K562 (cell line): Measurements from ENCODE around the gene ZP3. TPM values are rescaled to one million over a fixed set of nuclear protein-coding genes. Genes with fewer than 3 reads are reported as not detected.
A peak's percentile ranks its signal among the peaks of the same experiment; 100 is the strongest.

Experiments used
- CBX1 ChIP-seq: sonication (generic); IDR thresholded peaks from 2 replicates; pipeline ENCODE4 v1.6.1; 2016; ENCODE audit warnings: antibody characterized with exemption, low read depth, mild to moderate bottlenecking
- CBX5 ChIP-seq: IDR thresholded peaks from 2 replicates; pipeline ENCODE4 v1.6.1; 2014; ENCODE audit warnings: low read depth, borderline replicate concordance
- CREB1 ChIP-seq, 2 experiments: sonication (generic) in 1 of 2; formaldehyde crosslinking in 1 of 2; IDR thresholded peaks; 2 replicates each; pipeline versions ENCODE4 v1.6.1 to v1.8.0; 2012 to 2022; ENCODE audit warnings: inconsistent platforms in 1 of 2, mild to moderate bottlenecking in 1 of 2, missing genetic modification reagents in 1 of 2, moderate library complexity in 1 of 2
- DMBX1 ChIP-seq: fragments of 250-450 bp; sonication (Bioruptor Pico); IDR thresholded peaks from 2 replicates; pipeline ENCODE4 v1.8.0; 2022; ENCODE audit warnings: inconsistent platforms, mild to moderate bottlenecking, moderate library complexity, borderline replicate concordance
- FOXK2 ChIP-seq, 2 experiments: fragments of 450-650 bp; IDR thresholded peaks in 1 of 2; conservative IDR thresholded peaks in 1 of 2; 2 replicates each; pipeline ENCODE4 v1.6.1; 2016; ENCODE audit warnings: low read depth in 2 of 2, mild to moderate bottlenecking in 1 of 2
- KAT2B ChIP-seq: IDR thresholded peaks from one replicate; pipeline ENCODE4 v1.6.1; 2012; ENCODE audit warnings: low read depth, mild to moderate bottlenecking, control low read depth, inconsistent platforms, low read length, moderate library complexity
- KLF6 ChIP-seq: fragments of 250-450 bp; sonication (Bioruptor Pico); IDR thresholded peaks from 2 replicates; pipeline ENCODE4 v1.4.0; 2020; ENCODE audit warnings: mild to moderate bottlenecking, moderate library complexity, borderline replicate concordance
- MEF2A ChIP-seq: IDR thresholded peaks from 2 replicates; pipeline ENCODE4 v1.6.1; 2011; ENCODE audit warnings: low read depth, mild to moderate bottlenecking, low read length, moderate library complexity; ENCODE audit not compliant: control insufficient read depth
- SMARCA4 ChIP-seq: fragments of 450-650 bp; IDR thresholded peaks from 2 replicates; pipeline ENCODE4 v1.6.1; 2016
- SRSF1 ChIP-seq: fragments of 200-400 bp; formaldehyde crosslinking; IDR thresholded peaks from 2 replicates; pipeline ENCODE4 v1.6.1; 2017; ENCODE audit warnings: mild to moderate bottlenecking, low read depth, low read length, moderate library complexity
- SRSF7 ChIP-seq: fragments of 200-400 bp; formaldehyde crosslinking; optimal IDR thresholded peaks from 2 replicates; pipeline ENCODE3; 2017; ENCODE audit warnings: mild to moderate bottlenecking, low read depth, low read length
- U2AF2 ChIP-seq: fragments of 200-400 bp; formaldehyde crosslinking; optimal IDR thresholded peaks from 2 replicates; pipeline ENCODE3; 2017; ENCODE audit warnings: low read depth, mild to moderate bottlenecking, low read length
- ZNF197 ChIP-seq: fragments of 200-800 bp; sonication (Bioruptor generic); IDR thresholded peaks from 2 replicates; pipeline ENCODE4 v1.6.1; 2016; ENCODE audit warnings: low read depth, missing genetic modification characterization, missing compliant biosample characterization
- ZNF780A ChIP-seq: fragments of 250-450 bp; sonication (Bioruptor Pico); IDR thresholded peaks from 2 replicates; pipeline ENCODE4 v1.5.0; 2021; ENCODE audit warnings: mild to moderate bottlenecking
- polyA plus RNA-seq, 8 experiments: library from polyadenylated mRNA; depleted of rRNA in 4 of 8; stranded (reverse) in 5 of 8; unstranded in 3 of 8; fragments of >200 nt; fragmentation: Nextera tagmentation in 2 of 8; fragmentation: Illumina TruSeq in 1 of 8; extraction: Ambion mirVana in 2 of 8; extraction: Trizol in 1 of 8; gene quantifications; 2 replicates each; pipeline versions ENCODE4 v1.2.1 to v1.2.3, GENCODE V29; 2011 to 2014; ENCODE audit warnings: inconsistent platforms in 1 of 8, missing spikeins in 1 of 8
- total RNA-seq, 7 experiments: library from RNA; depleted of rRNA in 6 of 7; stranded (reverse); fragments of >200 nt in 6 of 7; fragmentation: Illumina TruSeq in 2 of 7; extraction: Trizol in 2 of 7; gene quantifications; 2 replicates each; pipeline versions ENCODE4 v1.2.1 to v1.2.3, GENCODE V29; 2011 to 2021; ENCODE audit warnings: low replicate concordance in 1 of 7
- TF ChIP-seq, protein P1 (sequence below): fragments of 450-650 bp; IDR thresholded peaks from 2 replicates; pipeline ENCODE4 v1.6.1; 2016
- TF ChIP-seq, protein P2 (sequence below): sonication (generic); formaldehyde crosslinking; IDR thresholded peaks from 2 replicates; pipeline ENCODE4 v1.5.0; 2020; ENCODE audit warnings: missing genetic modification reagents
- TF ChIP-seq, protein P3 (sequence below): sonication (generic); formaldehyde crosslinking; IDR thresholded peaks from 2 replicates; pipeline ENCODE4 v1.9.0; 2022; ENCODE audit warnings: mild to moderate bottlenecking, missing genetic modification reagents
- TF ChIP-seq, protein P4 (sequence below): sonication (generic); formaldehyde crosslinking; IDR thresholded peaks from 2 replicates; pipeline ENCODE4 v1.8.0; 2022; ENCODE audit warnings: mild to moderate bottlenecking, missing genetic modification reagents

ZP3 gene
- total and polyA plus RNA-seq, 9 of the 15 experiments (the other 6 are each of a cell fraction or from before 2014, with no cell fraction given), result 1.4 to 3.8 (median 2.4) TPM

DNA sequence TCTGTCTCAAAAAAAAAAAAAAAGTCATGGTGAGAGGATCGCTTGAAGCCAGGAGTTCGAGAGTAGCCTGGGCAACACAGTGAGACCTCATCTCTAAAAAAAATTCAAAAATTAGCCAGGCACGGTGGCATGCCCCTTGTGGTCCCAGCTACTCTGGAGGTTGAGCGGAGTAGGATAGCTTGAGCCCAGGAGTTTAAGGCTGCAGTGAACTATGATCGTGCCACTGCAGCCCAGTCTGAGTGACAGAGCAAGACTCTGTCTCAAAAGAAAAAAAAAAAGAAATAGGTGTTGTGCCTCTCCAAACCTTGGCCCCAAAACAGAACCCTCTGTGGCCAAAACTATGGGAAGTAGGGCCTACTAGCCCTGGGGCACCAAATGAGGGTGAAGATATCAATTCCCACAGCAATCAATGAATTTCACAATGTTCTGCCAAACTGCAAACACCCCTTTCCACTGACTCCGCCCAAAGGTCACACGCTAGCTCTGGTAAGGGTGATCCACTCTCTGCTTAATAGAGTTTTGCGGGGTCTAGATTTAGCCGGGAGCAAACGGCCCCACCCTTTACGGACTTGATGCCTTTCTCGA is 32.1 kb upstream of the ZP3 start (continued):
- TF ChIP-seq CREB1 (IDR thresholded peaks at IDR 0.05), result no peak
- TF ChIP-seq CREB1 (CRISPR knock-in tag; IDR thresholded peaks at IDR 0.05), result no peak
- no peak for TF ChIP-seq CBX1
- TF ChIP-seq SRSF7, result no peak
- TF ChIP-seq ZNF780A (CRISPR knock-in tag), result no peak
- TF ChIP-seq MEF2A, result no peak
- no peak for TF ChIP-seq CBX5
- peak; percentile 92; the same call in 1 of the 2 replicates for TF ChIP-seq KLF6 (CRISPR knock-in tag)
- TF ChIP-seq, protein P1, sequence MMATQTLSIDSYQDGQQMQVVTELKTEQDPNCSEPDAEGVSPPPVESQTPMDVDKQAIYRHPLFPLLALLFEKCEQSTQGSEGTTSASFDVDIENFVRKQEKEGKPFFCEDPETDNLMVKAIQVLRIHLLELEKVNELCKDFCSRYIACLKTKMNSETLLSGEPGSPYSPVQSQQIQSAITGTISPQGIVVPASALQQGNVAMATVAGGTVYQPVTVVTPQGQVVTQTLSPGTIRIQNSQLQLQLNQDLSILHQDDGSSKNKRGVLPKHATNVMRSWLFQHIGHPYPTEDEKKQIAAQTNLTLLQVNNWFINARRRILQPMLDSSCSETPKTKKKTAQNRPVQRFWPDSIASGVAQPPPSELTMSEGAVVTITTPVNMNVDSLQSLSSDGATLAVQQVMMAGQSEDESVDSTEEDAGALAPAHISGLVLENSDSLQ, result peak; percentile 82
- no peak for TF ChIP-seq SRSF1
- TF ChIP-seq, protein P2, sequence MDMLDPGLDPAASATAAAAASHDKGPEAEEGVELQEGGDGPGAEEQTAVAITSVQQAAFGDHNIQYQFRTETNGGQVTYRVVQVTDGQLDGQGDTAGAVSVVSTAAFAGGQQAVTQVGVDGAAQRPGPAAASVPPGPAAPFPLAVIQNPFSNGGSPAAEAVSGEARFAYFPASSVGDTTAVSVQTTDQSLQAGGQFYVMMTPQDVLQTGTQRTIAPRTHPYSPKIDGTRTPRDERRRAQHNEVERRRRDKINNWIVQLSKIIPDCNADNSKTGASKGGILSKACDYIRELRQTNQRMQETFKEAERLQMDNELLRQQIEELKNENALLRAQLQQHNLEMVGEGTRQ (CRISPR knock-in tag), result no peak
- TF ChIP-seq ZNF197 (CRISPR knock-in tag), result no peak
- TF ChIP-seq FOXK2 (conservative IDR thresholded peaks at IDR 0.05 in 1 of 2, IDR thresholded peaks at IDR 0.05 in 1 of 2; ENCODE audit: low read depth in 2 of 2), result peak in 1 of 2 experiments; percentile 14; a peak in 1 of 4 replicates
- TF ChIP-seq DMBX1 (CRISPR knock-in tag), result 0 out of 2 replicates have a peak, but pooled peaks have one; percentile 9
- TF ChIP-seq, protein P3, sequence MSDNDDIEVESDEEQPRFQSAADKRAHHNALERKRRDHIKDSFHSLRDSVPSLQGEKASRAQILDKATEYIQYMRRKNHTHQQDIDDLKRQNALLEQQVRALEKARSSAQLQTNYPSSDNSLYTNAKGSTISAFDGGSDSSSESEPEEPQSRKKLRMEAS (CRISPR knock-in tag), result no peak
- TF ChIP-seq U2AF2, result no peak
- no peak for TF ChIP-seq KAT2B
- TF ChIP-seq SMARCA4, result 0 out of 2 replicates have a peak, but pooled peaks have one; percentile 32
- TF ChIP-seq, protein P4, sequence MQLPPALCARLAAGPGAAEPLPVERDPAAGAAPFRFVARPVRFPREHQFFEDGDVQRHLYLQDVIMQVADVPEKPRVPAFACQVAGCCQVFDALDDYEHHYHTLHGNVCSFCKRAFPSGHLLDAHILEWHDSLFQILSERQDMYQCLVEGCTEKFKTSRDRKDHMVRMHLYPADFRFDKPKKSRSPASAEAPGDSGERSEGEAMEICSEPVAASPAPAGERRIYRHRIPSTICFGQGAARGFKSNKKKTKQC, result no peak
